Aorta (tissue), 5 donors: ENCODE results near the gene CFAP65. TPM values are rescaled to one million over a fixed set of nuclear protein-coding genes. Genes with fewer than 3 reads are reported as not detected.

Experiments
- ATAC-seq: fragments of 200-7000 bp; cut with Tn5 transposase; one replicate; pipeline ENCODE4 v1.9.1; 2022; ENCODE audit warnings: moderate library complexity; ENCODE audit not compliant: low FRiP score
- DNase-seq, 2 donors: peaks; one replicate each; pipeline ENCODE4 v3.0.0-alpha.2; 2020
- H3K27ac ChIP-seq, 2 donors: one replicate each; pipeline ENCODE4 v1.5.1; 2013; ENCODE audit warnings: low read length in 2 of 2, mild to moderate bottlenecking in 2 of 2, moderate library complexity in 2 of 2, control low read depth in 1 of 2, inconsistent platforms in 1 of 2, low read depth in 1 of 2
- H3K27me3 ChIP-seq, 2 donors: one replicate each; pipeline ENCODE4 v1.6.1; 2013; ENCODE audit warnings: control low read depth in 1 of 2, low read length in 1 of 2, mild to moderate bottlenecking in 1 of 2, moderate library complexity in 1 of 2; ENCODE audit not compliant: insufficient read depth in 2 of 2, control insufficient read depth in 1 of 2
- H3K36me3 ChIP-seq, 2 donors: one replicate each; pipeline ENCODE4 v1.6.1; 2013; ENCODE audit warnings: control low read depth in 1 of 2, low read length in 1 of 2, mild to moderate bottlenecking in 1 of 2; ENCODE audit not compliant: insufficient read depth in 2 of 2, control insufficient read depth in 1 of 2
- H3K4me1 ChIP-seq, 2 donors: one replicate each; pipeline ENCODE4 v1.6.1; 2013; ENCODE audit warnings: low read length in 2 of 2, control low read depth in 1 of 2, mild to moderate bottlenecking in 1 of 2, moderate library complexity in 1 of 2; ENCODE audit not compliant: insufficient read depth in 2 of 2, control insufficient read depth in 1 of 2
- H3K4me3 ChIP-seq, 2 donors: one replicate each; pipeline ENCODE4 v1.5.1; 2013; ENCODE audit warnings: low read length in 2 of 2, control low read depth in 1 of 2, mild to moderate bottlenecking in 1 of 2
- H3K9me3 ChIP-seq: one replicate; pipeline ENCODE4 v1.6.1; 2013; ENCODE audit warnings: mild to moderate bottlenecking, low read length; ENCODE audit not compliant: control insufficient read depth
- WGBS, 2 donors: extraction: QIAGEN DNeasy Blood & Tissue Kit; methylation state at CpG; one replicate each; pipeline ENCODE4 v1.1.7; 2013; 5-methylcytosine and 5-hydroxymethylcytosine counted together
- intact Hi-C, 2 donors: fragments of 100-400 bp; cut with DNase I; formaldehyde crosslinking; loops; one replicate each; pipeline versions ENCODE4 v1.14.2 to v1.15.0; 2022
- microRNA-seq, 2 donors: library from miRNA; unstranded; fragments of <30 nt; microRNA quantifications; one replicate each; pipeline ENCODE4 v1.2.0, GENCODE V29; 2020
- polyA plus RNA-seq, 2 donors: library from polyadenylated mRNA; stranded (reverse); fragments of 200-250 nt; gene quantifications; one replicate each; pipeline ENCODE4 v1.2.3, GENCODE V29; 2013
- total RNA-seq, 2 donors: library from RNA; stranded (reverse); fragmentation: NEBNext Ultra II Directional; extraction: Animal tissue kit (Norgen Biotek cat#: 25700); gene quantifications; one replicate each; pipeline ENCODE4 v1.2.1, GENCODE V29; 2021
- donor health status: healthy with polysubstance abuse.
- donor health status: Bipolar disorder and iron deficiency.
- donor health status: DM: no; HTN: no; CAD: no.
- donor health status: DM: no; HTN: no; CAD: no.
- donor health status: DM: yes; HTN: yes; CAD: no.

CFAP65 gene
- total and polyA plus RNA-seq, 4 donors: 0.15 TPM; not detected in 3

DNA sequence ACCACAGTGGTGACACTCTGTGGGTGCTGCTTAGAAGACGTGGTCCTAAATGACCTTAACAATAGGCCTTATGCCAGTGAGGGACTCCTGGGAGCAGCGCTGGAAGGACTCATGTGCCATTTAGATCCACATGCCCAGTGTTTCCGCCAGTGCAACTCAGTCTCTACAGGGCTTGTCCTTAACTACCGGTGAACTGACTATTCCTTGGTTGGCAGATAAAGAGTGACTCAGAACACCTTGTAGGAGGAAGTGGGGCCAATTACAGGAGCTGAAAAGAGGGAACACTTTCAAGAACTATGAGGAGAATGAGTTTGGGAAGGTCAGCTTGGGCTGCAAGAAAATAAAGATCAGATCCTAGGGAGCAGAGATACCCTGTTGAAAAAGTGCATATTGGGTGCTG is 83.6 kb downstream of the CFAP65 start:
- no peaks in the 10 kb centered on the region for H3K36me3 ChIP-seq
- intact Hi-C loops: no loop called here
- H3K4me1 ChIP-seq: no peaks in the 10 kb centered on the region
- WGBS, 2 donors: 73% methylated on average over 4 of the region's 4 CpGs
- peak in 1 of 2 donors; percentile 59 for DNase-seq
- H3K27ac ChIP-seq: no peak overlapping the region
- no peaks in the 10 kb centered on the region for H3K27me3 ChIP-seq
- H3K9me3 ChIP-seq: no peaks in the 10 kb centered on the region
- H3K4me3 ChIP-seq: no peak overlapping the region
- ATAC-seq: no peak

GRCh38 chr2:218956039-218956438 is 85.3 kb downstream of the CFAP65 start:
- intact Hi-C loops: no loop called here
- Histone ChIP-seq H3K27me3 (no peaks in the 10 kb centered on the region), H3K4me3 (no peak overlapping the region), H3K4me1 (no peaks in the 10 kb centered on the region), H3K36me3 (no peaks in the 10 kb centered on the region), H3K27ac (no peak overlapping the region), H3K9me3 (no peaks in the 10 kb centered on the region)
- ATAC-seq: no peak
- WGBS, 2 donors: 50 to 56% methylated on average over 1 of the region's 1 CpG
- DNase-seq: no peak

DNA sequence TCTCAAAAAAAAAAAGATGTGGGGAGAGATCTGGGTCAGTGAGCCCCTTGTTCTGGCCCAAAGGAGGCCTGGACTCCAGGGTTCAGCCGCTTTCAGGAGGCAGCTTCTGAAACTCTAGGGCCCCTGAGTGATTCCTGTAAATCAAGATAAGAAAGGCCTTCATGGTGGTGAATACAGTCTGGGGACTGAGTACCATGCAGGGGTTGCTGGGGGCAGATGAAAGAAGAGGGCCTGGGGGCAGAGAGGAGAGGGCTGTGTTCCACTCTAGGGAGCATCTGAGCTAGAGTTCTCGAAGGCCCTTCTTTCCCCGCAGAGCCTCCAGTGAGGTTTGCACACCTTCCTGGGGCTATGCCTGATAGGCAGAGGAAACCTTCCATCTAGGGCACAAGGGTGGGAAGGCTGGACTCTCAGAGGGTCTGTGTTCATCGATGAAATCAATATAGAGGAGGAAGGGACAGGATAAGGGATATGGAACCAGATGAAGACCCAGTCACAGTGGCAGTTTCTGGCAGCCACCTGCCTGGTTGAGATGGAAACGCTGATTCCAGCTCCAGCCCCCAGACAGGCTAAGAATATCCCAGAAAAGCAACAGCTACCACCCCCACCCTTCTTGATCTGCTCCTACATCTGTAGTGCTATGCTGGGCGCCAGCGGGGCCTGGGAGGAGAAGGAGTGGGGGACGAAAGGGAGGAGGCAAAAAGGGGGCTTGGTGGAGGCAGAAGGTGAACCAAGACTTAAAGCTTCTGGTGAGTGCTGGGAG is 86.6 kb downstream of the CFAP65 start:
- intact Hi-C loops: no loop called here
- Histone ChIP-seq H3K9me3 (no peaks in the 10 kb centered on the region), H3K27me3 (no peaks in the 10 kb centered on the region), H3K36me3 (no peaks in the 10 kb centered on the region), H3K4me3 (no peak overlapping the region), H3K4me1 (no peaks in the 10 kb centered on the region), H3K27ac (no peak overlapping the region)
- WGBS, 2 donors: 69 to 74% methylated on average over 8 of the region's 8 CpGs
- DNase-seq (peak in 1 of 2 donors; percentile 48), ATAC-seq (no peak)

DNA sequence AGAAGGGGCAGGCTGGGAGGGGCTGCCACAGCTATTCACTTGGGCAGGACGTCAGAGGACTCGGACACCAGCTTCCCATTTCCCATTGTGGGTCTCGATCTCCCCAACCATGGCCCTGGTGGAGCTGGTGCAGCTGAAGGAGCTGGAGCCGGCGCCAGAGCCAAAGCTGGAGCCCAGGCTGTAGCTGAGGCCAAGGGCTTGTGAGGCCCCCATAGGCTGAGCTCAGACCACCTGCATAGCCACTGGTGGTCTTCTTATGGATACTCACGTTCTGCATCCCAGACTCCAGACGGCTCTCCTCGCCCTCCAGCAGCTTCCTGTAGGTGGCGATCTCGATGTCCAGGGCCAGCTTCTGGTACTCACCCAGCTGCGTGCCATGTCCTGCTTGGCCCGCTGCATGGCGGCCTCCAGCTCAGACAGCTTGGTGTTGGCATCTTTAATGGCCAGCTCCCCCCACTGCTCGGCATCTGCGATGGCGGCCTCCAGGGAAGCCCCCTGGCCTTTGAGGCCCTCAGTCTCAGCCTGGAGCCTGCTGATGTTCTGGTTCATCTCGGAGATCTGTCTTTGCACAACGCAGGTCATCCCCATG is 87.9 kb downstream of the CFAP65 start:
- no peaks in the 10 kb centered on the region for H3K36me3 ChIP-seq
- 61 to 69% methylated on average over 18 of the region's 18 CpGs for WGBS, 2 donors
- no peak overlapping the region for H3K27ac ChIP-seq
- H3K4me3 ChIP-seq: no peak overlapping the region
- DNase-seq: no peak
- intact Hi-C loops: no loop called here
- no peaks in the 10 kb centered on the region for H3K4me1 ChIP-seq
- no peaks in the 10 kb centered on the region for H3K27me3 ChIP-seq
- H3K9me3 ChIP-seq: no peaks in the 10 kb centered on the region
- no peak for ATAC-seq

Small RNA genes lying within 50 kb of the gene (microRNA-seq; reads per million reads assigned to microRNA genes)
- 0 reads per million in 2 donors for gene MIR3131
- gene MIR375: 143 to 167 reads per million in 2 donors

Other genes with a start within 250 kb of the CFAP65 start
- gene PRKAG3, start 209.7 kb downstream of the CFAP65 start, total RNA-seq: 1 to 10 TPM in 1 of 2 donors, under 1 TPM in 1; 0.19 to 1.0 TPM
- gene PRKAG3, start 209.7 kb downstream of the CFAP65 start, polyA plus RNA-seq: under 1 TPM; 0.13 to 0.20 TPM
- gene WNT6, start 181.7 kb downstream of the CFAP65 start, total RNA-seq: 1 to 10 TPM in 1 of 2 donors, under 1 TPM in 1; 0.88 to 2.1 TPM
- not detected for gene WNT6, start 181.7 kb downstream of the CFAP65 start, polyA plus RNA-seq
- gene WNT10A, start 160.7 kb downstream of the CFAP65 start, total RNA-seq: not detected
- gene WNT10A, start 160.7 kb downstream of the CFAP65 start, polyA plus RNA-seq: not detected
- not detected for gene CDK5R2, start 81.8 kb downstream of the CFAP65 start, total RNA-seq
- gene CDK5R2, start 81.8 kb downstream of the CFAP65 start, polyA plus RNA-seq: not detected
- not detected for gene FEV, start 56.3 kb downstream of the CFAP65 start, total RNA-seq
- 1 to 10 TPM in 1 of 2 donors, not detected in 1; 1.9 TPM for gene FEV, start 56.3 kb downstream of the CFAP65 start, polyA plus RNA-seq
- not detected for gene CRYBA2, start 48.1 kb downstream of the CFAP65 start, total RNA-seq
- not detected for gene CRYBA2, start 48.1 kb downstream of the CFAP65 start, polyA plus RNA-seq
- gene IHH, start 19.4 kb upstream of the CFAP65 start, total RNA-seq: not detected
- gene IHH, start 19.4 kb upstream of the CFAP65 start, polyA plus RNA-seq: 1 to 10 TPM in 1 of 2 donors, under 1 TPM in 1; 0.05 to 2.0 TPM
- gene NHEJ1, start 119.3 kb upstream of the CFAP65 start, total RNA-seq: 1 to 10 TPM; 6.8 to 9.8 TPM
- 1 to 10 TPM; 8.1 to 8.9 TPM for gene NHEJ1, start 119.3 kb upstream of the CFAP65 start, polyA plus RNA-seq
- gene SLC23A3, start 128.5 kb upstream of the CFAP65 start, total RNA-seq: 1 to 10 TPM; 3.5 to 7.3 TPM
- gene SLC23A3, start 128.5 kb upstream of the CFAP65 start, polyA plus RNA-seq: 1 to 10 TPM; 1.6 to 4.7 TPM
- gene CNPPD1, start 135.4 kb upstream of the CFAP65 start, total RNA-seq: 10 to 100 TPM; 36.9 to 50.0 TPM
- 10 to 100 TPM; 23.9 to 52.3 TPM for gene CNPPD1, start 135.4 kb upstream of the CFAP65 start, polyA plus RNA-seq
- gene RETREG2, start 136.8 kb upstream of the CFAP65 start, total RNA-seq: 10 to 100 TPM; 48.0 to 70.6 TPM
- 10 to 100 TPM; 19.3 to 44.2 TPM for gene RETREG2, start 136.8 kb upstream of the CFAP65 start, polyA plus RNA-seq
- 10 to 100 TPM; 40.7 to 43.6 TPM for gene ZFAND2B, start 165.3 kb upstream of the CFAP65 start, total RNA-seq
- 10 to 100 TPM; 30.2 to 73.4 TPM for gene ZFAND2B, start 165.3 kb upstream of the CFAP65 start, polyA plus RNA-seq
- gene ABCB6, start 177.4 kb upstream of the CFAP65 start, total RNA-seq: 10 to 100 TPM; 16.9 to 28.9 TPM
- 10 to 100 TPM; 16.5 to 72.5 TPM for gene ABCB6, start 177.4 kb upstream of the CFAP65 start, polyA plus RNA-seq
- gene ATG9A, start 188.1 kb upstream of the CFAP65 start, total RNA-seq: 10 to 100 TPM; 33.9 to 36.3 TPM
- 10 to 100 TPM in 1 of 2 donors, 1 to 10 TPM in 1; 9.6 to 36.6 TPM for gene ATG9A, start 188.1 kb upstream of the CFAP65 start, polyA plus RNA-seq
- 10 to 100 TPM; 21.4 to 55.9 TPM for gene ANKZF1, start 188.3 kb upstream of the CFAP65 start, total RNA-seq
- 100 to 1,000 TPM in 1 of 2 donors, 10 to 100 TPM in 1; 12.9 to 101 TPM for gene ANKZF1, start 188.3 kb upstream of the CFAP65 start, polyA plus RNA-seq
- gene GLB1L, start 203.9 kb upstream of the CFAP65 start, total RNA-seq: 1 to 10 TPM; 2.9 to 7.1 TPM
- gene GLB1L, start 203.9 kb upstream of the CFAP65 start, polyA plus RNA-seq: 1 to 10 TPM; 2.7 to 3.8 TPM
- gene STK16, start 204.0 kb upstream of the CFAP65 start, total RNA-seq: 10 to 100 TPM; 19.7 to 22.6 TPM
- gene STK16, start 204.0 kb upstream of the CFAP65 start, polyA plus RNA-seq: 10 to 100 TPM; 26.8 to 37.2 TPM
- gene TUBA4B, start 211.7 kb upstream of the CFAP65 start, total RNA-seq: not detected
- gene TUBA4B, start 211.7 kb upstream of the CFAP65 start, polyA plus RNA-seq: under 1 TPM in 1 of 2 donors, not detected in 1; 0.28 TPM
- 10 to 100 TPM; 44.3 to 59.2 TPM for gene TUBA4A, start 212.4 kb upstream of the CFAP65 start, total RNA-seq
- 10 to 100 TPM; 20.3 to 48.3 TPM for gene TUBA4A, start 212.4 kb upstream of the CFAP65 start, polyA plus RNA-seq
- gene DNAJB2, start 237.8 kb upstream of the CFAP65 start, total RNA-seq: 10 to 100 TPM; 54.4 to 54.7 TPM
- gene DNAJB2, start 237.8 kb upstream of the CFAP65 start, polyA plus RNA-seq: 10 to 100 TPM; 45.0 to 58.6 TPM